Activated T-cell treated with anti-CD3 and anti-CD28 coated beads, Interleukin-2, amount 50 U/mL, for 1 hour (primary cell): ENCODE results near the gene IRF3.

Experiments used
- DNase-seq: peaks from one replicate; pipeline ENCODE4 v3.0.0-alpha.2; 2020

The IRF3 gene

DNA sequence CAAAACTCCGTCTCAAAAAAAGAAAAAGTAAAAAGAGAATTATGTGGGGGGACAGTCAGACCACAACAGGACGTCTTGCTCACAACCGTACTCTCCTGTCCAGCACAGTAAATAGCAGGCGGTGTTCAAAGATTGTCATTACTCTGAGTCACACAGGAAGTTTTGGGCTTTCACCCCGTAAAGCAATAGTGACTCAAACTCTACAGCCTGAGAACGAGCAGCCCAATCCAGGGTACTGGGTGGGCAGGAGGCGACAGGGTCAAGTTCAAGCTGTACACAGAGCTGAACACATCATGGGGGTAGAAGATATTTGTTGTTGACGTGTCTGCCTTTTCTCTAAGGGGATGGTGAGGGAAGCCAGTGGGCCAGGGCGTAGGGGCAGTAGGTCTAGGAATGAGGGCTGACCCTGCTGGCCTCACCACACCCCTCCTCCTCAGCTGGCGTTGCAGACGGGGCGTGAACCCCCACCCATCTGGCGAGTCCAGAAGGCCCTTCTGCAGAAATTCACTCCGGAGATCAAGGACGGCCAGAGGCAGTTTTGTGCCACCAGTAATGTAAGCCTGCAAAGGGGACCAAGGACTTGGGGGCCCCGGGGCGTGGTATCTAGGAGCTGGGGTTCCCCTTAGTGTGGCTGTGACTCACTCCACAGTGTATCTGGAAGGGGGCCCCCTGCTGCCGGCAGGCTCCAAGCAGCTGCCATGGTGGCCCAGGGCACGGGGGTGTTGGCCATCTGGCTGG lies 51.4 kb downstream of the IRF3 start:
- DNase-seq = no peak

DNA sequence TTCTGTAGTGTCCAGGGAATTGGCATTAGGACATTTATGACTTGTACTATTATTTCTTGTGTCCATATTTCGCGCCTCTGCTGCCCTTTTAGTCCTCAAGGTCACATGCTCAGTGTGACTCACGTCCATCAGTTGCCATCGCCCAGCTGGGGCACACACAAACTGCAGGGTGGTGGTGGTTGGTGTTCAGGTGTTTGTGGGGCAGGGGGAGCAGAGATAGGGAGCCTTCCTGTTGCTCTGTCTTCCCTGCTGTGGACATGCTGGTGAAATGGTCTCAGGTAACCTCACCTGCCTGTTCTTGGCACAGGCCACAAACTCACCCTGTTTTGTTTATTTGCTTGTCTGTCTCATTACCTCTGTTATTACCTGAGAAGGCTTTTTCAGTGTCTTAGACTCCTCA lies 52.3 kb downstream of the IRF3 start:
- no peak for DNase-seq
